Epidermal melanocyte (primary cell): ENCODE measurements around the gene ARL8A.
"Not testable (repeated sequence)": the region's sequence is repeated elsewhere in the genome, so short reads cannot be mapped to it uniquely, and the experiment has no call there.

ENCODE experiments used
- DNase-seq: peaks from one replicate; pipeline ENCODE4 v3.0.0; 2011; ENCODE audit warnings: low spot score; ENCODE audit not compliant: insufficient read length

Gene ARL8A

DNA sequence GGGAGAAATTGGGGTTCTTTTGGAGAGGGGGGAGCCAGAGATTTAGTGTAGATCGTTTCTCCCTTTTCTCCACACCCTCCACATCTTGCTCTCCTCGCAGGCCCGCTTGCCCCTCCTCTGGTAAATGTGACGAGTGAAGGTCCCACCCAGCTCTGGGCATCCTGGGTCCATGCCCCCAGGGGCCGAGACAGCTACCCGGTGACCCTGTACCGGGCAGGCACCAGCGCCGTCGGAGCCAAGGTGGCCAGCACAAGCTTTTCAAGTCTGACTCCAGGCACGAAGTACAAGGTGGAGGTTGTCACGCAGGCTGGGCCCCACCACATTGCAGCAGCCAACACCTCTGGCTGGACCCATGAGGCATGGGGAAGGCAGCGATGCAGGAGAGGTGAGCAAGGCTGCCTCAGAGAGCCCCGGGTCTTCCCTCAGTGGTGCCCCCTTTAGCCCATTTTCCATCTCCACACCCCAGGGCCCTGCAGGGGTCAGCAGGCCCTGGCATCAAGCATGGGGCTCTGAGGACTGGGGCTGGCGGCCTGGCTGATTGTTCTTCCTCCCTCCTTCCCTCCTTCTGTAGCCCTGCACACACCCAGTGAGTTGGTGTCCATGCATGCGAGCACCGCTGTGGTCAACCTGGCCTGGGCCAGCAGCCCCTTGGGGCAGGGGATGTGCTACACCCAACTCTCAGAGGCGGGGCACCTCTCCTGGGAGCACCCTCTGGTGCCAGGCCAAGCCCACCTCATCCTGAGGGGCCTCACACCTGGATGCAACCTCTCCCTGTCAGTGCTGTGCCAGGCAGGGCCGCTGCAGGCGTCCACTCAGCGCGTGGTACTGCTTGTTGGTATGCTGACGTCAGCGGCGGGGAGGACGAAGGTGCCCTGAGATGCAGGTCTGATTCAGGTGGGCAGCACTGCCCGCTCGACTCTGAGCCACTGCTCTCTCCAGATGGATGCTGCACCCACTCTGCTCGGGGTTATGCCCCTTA, 32.7 kb upstream of the ARL8A start:
- no peak for DNase-seq

DNA sequence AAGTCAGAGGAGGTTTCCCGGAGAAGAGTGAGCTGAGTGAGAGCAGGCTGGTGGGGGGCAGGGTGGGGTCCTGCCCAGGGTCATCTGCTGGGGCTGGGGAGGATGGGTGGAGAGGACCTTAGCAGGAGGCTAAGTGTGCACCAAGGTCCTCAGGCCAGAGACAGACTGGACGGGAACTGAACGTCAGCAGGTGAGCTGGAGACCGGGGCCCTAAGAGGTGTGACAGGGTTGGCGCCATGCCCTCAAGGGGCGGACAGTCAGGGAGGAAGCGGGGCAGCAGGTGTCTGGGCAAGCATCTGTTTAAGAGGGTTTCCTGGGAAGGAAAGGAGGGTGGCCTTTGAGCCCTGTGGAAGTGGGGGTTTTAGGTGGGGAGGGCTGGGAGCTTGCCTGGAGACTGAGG, 29.5 kb upstream of the ARL8A start:
- no peak for DNase-seq

GRCh38 chr1:202172015-202172355, 27.4 kb upstream of the ARL8A start:
- DNase-seq = no peak

DNA sequence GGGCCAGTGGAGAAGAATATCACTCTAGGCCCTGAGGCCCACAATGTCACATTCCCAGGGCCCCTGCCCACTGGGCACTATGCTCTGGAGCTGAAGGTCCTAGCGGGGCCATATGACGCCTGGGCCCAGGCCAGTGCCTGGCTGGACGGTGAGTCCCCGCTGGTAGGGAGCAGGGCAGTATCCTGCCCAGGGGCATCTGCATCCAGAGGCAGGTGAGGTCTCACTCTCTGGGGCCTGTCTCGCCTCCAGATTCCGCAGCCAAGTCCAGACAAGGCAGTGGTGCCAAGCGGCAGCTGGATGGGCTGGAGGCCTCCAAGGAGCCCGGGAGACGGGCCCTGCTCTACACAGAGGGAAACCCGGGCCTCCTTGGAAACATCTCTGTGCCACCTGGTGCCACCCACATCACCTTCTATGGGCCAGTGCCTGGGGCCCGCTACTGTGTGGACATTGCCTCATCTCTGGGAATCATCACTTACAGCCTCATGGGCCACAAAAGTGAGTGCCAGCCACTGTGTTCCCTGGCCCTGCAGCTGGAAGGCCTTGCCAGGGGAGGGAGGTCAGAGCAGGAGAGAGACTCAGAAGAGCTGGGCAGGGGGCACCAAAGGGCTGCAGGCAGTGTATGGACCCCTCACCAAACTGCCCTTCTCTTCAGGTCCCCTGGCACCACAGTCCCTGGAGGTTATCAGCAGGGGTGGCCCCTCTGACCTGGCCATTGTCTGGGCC, 26.9 kb upstream of the ARL8A start:
- no peak for DNase-seq

DNA sequence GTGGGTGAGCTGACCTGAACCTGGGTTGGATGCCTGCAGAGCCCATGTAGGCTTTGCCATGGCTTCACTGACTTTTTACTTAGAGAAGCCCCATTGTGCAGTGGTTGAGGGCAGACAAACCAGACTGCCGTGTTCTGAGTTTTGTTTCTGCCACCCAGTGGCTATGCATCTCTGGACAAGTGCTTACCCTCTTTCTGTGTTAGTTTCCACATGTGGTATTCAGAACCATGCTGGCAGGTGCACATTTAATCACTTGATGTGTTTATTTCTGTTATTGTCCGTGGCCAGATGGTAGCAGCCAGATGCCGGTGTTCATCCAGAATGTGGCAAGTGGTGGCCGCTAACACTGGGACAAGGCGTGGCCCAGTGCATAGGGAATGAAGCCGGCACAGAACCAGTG, 26.2 kb upstream of the ARL8A start:
- no peak for DNase-seq

GRCh38 chr1:202168861-202169260, 24.3 kb upstream of the ARL8A start:
- DNase-seq = no peak

DNA sequence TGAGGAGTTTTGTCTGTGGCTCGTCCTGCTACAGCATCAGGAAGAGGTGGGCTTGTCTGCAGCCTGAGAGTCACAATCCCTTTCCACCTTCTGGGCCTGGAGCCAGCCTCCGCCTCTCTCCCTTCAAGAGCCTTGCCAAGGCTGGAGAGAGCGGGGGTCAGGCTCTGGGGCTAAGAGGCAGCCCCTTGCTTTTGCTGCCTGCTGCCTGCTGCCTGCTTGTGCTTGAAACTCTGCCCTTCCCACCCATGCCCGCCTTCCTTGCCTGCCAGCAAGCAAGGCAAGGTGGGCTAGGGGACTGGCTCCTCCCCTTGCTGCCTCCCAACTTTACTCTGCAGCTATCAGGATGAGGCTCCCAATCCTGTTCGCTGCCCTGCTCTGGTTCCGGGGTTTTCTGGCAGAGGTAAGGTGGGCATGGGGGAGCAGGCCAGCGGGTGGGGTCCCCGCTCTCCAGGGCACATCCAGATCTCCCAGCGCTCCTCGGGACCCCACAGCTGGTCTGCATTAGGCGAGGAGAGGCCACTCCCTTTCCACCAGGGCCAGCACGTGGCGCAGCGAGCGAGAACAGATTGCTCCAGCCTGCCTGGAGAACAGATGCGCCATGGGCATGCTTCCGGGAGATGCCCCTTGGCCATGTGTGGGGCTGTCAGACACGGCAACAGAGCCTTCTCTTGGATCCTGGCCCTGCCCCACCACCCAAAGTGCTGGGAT, 23.3 kb upstream of the ARL8A start:
- DNase-seq = peak; percentile 41

DNA sequence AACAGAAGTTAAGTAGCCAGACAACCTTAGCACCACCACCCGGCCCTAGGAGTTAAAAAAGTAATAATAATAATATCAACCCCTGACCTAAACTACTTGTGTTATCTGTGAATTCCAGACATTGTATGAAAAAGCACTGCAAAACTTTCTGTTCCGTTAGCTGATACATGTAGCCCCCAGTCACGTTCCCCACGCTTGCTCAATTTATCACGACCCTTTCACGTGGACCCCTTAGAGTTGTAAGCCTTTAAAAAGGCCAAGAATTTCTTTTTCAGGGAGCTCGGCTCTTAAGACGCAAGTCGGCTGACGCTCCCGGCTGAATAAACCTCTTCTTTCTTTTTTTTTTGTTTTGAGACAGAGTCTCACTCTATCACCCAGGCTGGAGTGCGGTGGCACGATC, 22.5 kb upstream of the ARL8A start:
- DNase-seq = not testable (repeated sequence)

GRCh38 chr1:202165942-202166843, 21.7 kb upstream of the ARL8A start:
- DNase-seq = no peak

DNA sequence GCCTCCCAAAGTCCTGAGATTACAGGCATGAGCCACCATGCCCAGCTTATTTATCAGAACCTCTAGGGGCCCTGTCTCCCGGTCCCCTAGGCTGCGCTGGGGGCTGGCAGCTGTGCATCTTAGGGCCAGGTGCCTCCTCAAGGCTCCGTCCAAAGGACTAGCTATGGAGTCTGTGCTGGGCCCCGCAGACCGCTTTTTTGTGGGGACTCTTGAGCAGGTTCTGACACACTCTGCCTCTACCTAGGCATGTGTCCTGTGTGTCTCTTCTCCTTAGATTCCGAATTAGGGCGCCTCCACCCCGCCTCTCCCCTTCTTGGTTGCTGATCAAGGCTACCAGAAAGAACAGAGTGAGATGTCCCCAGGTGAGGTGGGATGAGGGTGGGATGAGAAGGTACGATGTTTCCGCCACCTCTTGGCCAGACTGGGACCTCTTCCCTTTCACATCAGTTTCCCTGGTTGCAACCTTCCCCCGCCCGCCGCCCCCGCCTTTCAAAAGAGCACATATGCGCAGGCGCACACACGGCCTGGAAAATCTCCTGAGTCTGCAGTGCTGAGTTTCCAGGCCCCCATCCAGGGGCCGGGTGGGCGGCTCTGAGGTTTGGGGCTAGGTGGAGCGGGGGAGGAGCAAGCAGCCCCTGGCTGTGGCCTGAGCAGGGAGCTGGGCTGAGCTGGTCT, 20.9 kb upstream of the ARL8A start:
- DNase-seq = no peak

- no peak for DNase-seq
Observed at GRCh38 chr1:202164271-202165037, 19.9 kb upstream of the ARL8A start.

DNA sequence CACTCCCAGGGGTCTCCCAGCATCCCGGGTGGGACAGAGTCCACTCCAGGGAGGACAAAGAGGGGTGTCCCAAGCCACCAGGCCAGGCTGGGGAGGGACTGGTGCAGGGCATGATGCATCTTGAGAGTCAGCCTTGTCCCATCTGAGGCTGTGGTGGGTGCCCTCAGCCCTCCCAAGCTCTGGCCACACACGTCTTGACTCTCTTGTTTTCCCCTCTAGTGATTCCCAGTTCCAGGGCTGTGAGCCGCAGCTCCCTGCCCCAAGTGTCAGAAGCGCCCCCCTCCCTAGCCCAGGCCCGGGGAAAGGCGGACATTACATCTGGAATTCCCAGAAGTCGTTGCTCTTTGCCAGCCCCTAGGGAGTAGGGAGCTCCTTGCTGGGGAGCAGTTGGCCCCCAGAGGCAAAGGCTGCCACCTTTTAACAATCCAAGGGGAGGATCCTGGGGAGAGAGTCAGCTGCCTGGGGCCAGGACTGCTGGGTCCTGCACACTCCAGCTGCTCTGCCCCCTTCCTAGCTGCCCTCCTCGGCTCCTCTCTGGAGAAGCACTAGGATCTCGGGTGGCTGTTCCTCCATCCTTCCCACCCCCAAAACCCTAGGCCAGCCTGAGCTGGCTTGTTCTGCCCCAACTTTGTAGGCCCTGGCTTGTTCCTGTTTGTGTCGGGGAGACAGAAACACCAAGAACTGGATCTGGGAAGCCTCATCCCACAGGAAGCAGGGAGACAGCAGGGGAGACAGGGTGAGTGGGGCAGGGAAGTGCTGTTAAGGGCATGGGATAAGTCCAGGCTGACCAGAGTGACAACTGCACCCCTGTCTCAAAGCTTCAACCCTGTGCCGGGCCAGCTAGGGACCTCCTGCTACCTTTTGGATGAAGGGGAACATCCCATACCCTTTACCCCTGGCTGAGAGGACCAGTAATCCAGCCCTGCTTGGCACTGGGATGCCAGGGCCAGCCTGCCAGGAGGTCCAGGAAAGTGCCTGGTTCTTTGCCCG, 19.0 kb upstream of the ARL8A start:
- DNase-seq = no peak

DNA sequence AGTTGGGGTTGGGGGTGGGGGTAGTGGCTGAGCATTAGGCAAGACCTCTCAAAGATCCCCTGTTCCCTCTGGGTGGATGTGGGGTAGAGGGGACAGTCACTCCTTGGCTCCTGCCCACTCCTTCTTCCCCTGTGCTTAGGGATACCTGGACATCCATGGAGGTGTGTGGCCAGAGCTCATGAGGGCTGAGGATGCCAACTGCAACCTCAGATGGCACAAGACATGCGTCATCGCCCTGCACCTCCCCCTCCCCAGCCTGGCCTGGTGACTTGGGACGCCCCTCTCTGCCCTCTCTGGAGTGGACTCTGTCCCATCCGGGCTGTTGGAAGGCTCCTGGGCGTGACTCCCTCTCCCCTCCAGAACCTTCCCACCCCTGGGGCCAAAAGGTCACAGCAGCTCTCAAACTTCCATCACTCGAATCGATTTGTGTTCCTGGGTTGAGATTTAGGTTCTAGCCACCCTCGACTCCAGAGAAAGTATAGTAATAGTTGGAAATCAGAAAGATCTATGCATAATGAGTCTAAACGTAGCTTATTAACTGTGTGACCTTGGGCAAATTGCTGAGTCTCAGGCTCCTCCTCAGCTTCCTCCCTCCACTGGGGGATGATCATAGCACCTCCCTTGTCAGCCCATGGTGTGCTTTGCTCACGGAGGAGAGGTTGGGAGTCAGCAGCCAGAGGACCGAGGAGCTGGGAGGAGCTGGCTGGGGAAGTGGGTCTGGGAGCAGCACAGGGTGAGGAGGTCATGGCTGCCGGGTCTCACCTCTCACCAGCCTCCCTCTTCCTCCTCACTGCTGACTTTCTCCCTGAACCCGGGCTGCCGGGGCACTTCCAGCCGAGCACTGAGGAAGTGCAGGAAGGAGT, 18.1 kb upstream of the ARL8A start:
- no peak for DNase-seq

DNA sequence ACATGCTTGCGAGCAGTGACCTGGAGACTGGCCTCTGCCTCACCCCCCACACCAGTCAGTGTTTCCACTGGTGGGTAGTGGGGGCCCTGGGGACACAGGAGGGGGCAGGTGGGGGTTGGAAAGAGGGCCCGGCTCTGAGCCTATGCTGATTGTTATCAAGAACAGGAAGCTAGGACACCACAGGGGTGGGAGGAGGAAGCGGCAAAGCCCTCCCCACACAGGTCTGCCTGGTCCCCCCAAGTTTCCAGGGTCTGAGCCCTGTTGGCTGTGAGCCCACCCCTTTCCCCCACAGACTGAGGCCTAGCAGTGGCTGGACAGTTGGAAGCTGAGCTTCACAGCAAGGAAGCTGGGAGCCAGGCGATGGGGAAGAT, 17.5 kb upstream of the ARL8A start:
- no peak for DNase-seq

DNA sequence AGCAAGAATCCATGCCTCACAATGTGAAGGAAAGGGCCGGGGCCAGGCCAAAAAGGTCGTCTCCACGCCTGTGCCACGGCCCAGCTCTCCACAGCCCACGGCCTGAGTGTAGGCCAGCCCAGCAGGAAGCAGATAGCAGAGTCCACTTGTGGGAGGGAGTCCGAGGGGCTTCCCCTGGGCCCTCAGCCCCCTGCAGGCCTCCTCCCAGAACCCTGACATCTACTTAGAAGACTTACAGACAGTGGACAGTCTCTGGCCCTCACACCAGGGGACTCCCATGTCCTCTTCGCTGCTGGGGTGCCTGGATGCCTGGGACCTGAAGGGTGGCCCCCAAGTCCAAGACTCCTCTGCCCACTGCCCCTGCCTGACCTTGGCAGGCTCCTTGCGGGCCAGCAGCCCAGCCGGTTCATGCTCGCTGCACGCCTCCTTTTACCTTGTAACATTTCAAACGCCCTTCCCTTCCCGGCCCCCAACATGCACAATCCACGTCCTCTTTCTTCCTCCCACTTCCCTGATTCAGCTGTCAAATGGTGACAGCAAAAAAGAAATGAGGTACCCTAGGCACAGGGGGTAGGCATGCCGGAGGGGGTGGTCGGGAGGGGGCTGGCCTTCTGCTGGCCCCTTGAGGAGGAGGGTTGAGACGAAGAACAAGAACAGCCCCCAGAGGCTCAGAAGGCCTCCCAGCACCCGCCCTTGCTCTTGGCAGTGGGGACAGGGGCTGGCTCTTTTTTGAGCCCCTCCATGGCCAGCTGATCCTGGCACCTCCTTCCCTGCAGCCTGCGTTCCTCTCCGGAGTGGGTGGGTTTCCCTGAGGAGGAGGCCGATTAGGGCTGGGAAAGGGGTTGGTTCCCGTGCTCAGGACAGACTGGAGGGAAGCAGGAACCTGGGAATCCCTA, 16.9 kb upstream of the ARL8A start:
- no peak for DNase-seq

- no peak for DNase-seq
Observed at GRCh38 chr1:202160377-202160940, 15.9 kb upstream of the ARL8A start, which contains the start of gene PTPN7. PTPN7 (minus strand) TSS chr1:202160602; CDS start chr1:202159402, 1,200 bp downstream.
